Fibroblast of lung (primary cell): Measurements from ENCODE around the gene IGSF21. TPM values are rescaled to one million over a fixed set of nuclear protein-coding genes. Genes with fewer than 3 reads are reported as not detected.

Source experiments
- DNase-seq, 2 donors: peaks; one replicate each; pipeline versions ENCODE4 v3.0.0 to v3.0.0-alpha.2; 2010; ENCODE audit warnings: low read depth in 2 of 2
- H2AFZ ChIP-seq: 2 replicates; pipeline ENCODE4 v1.5.1; 2012; ENCODE audit warnings: low read length, control low read depth, inconsistent platforms
- H3K27ac ChIP-seq: 2 replicates; pipeline ENCODE4 v1.5.1; 2011; ENCODE audit warnings: low read length, control low read depth; ENCODE audit not compliant: insufficient read depth
- H3K27me3 ChIP-seq: 2 replicates; pipeline ENCODE4 v1.5.1; 2011; ENCODE audit warnings: mild to moderate bottlenecking, low read length; ENCODE audit not compliant: control insufficient read depth, insufficient read depth
- H3K36me3 ChIP-seq: 2 replicates; pipeline ENCODE4 v1.5.1; 2011; ENCODE audit warnings: low read length; ENCODE audit not compliant: control insufficient read depth, insufficient read depth
- H3K4me1 ChIP-seq: 2 replicates; pipeline ENCODE4 v1.5.1; 2011; ENCODE audit warnings: low read length; ENCODE audit not compliant: control insufficient read depth, insufficient read depth; ENCODE audit errors: extremely low read depth
- H3K4me2 ChIP-seq: 2 replicates; pipeline ENCODE4 v1.5.1; 2011; ENCODE audit warnings: low read length, control low read depth; ENCODE audit not compliant: insufficient read depth; ENCODE audit errors: extremely low read depth
- H3K4me3 ChIP-seq, 4 experiments: fragments of 200-600 bp in 1 of 4; sonication (generic) in 1 of 4; replicated peaks in 1 of 4; 2 replicates each; pipeline ENCODE4 v1.5.1; 2011 to 2016; ENCODE audit warnings: low read length in 4 of 4, low read depth in 3 of 4, mild to moderate bottlenecking in 3 of 4, control low read depth in 2 of 4, inconsistent platforms in 1 of 4, mixed read lengths in 1 of 4; ENCODE audit not compliant: insufficient read depth in 1 of 4; ENCODE audit errors: control extremely low read depth in 1 of 4
- H3K79me2 ChIP-seq: 2 replicates; pipeline ENCODE4 v1.5.1; 2012; ENCODE audit warnings: mild to moderate bottlenecking, low read length, inconsistent platforms; ENCODE audit not compliant: control insufficient read depth, insufficient read depth
- H3K9ac ChIP-seq: 2 replicates; pipeline ENCODE4 v1.5.1; 2011; ENCODE audit warnings: mild to moderate bottlenecking, low read length, control low read depth; ENCODE audit not compliant: insufficient read depth
- H3K9me3 ChIP-seq: 2 replicates; pipeline ENCODE4 v1.5.1; 2012; ENCODE audit warnings: low read depth, low read length; ENCODE audit not compliant: control insufficient read depth, insufficient read depth
- H4K20me1 ChIP-seq: 2 replicates; pipeline ENCODE4 v1.5.1; 2011; ENCODE audit warnings: low read length; ENCODE audit not compliant: control insufficient read depth, insufficient read depth; ENCODE audit errors: extremely low read depth
- EZH2 ChIP-seq: IDR thresholded peaks from 2 replicates; pipeline ENCODE4 v1.5.1; 2012; ENCODE audit warnings: low read length, control low read depth, mild to moderate bottlenecking; ENCODE audit errors: missing control alignments
- polyA plus RNA-seq, 2 donors: library from polyadenylated mRNA; depleted of rRNA in 1 of 2; stranded (reverse) in 1 of 2; unstranded in 1 of 2; fragments of >200 nt; gene quantifications; 2 replicates each; pipeline ENCODE4 v1.2.1, GENCODE V29; 2011 to 2012; ENCODE audit warnings: missing spikeins in 1 of 2
- total RNA-seq: library from RNA; depleted of rRNA; stranded (reverse); fragments of >200 nt; gene quantifications from 2 replicates; pipeline ENCODE4 v1.2.1, GENCODE V29; 2014
- TF ChIP-seq, protein P1 (sequence below), 2 donors: IDR thresholded peaks in 1 of 2; conservative IDR thresholded peaks in 1 of 2; 1 replicate in 1 of 2; 2 replicates in 1 of 2; pipeline ENCODE4 v1.5.1; 2011 to 2012; ENCODE audit warnings: low read length in 2 of 2, control low read depth in 1 of 2, inconsistent platforms in 1 of 2, low read depth in 1 of 2, mild to moderate bottlenecking in 1 of 2

The IGSF21 gene
- total and polyA plus RNA-seq, 2 donors (not counting 1 experiment from before 2014, with no cell fraction given), result not detected

DNA sequence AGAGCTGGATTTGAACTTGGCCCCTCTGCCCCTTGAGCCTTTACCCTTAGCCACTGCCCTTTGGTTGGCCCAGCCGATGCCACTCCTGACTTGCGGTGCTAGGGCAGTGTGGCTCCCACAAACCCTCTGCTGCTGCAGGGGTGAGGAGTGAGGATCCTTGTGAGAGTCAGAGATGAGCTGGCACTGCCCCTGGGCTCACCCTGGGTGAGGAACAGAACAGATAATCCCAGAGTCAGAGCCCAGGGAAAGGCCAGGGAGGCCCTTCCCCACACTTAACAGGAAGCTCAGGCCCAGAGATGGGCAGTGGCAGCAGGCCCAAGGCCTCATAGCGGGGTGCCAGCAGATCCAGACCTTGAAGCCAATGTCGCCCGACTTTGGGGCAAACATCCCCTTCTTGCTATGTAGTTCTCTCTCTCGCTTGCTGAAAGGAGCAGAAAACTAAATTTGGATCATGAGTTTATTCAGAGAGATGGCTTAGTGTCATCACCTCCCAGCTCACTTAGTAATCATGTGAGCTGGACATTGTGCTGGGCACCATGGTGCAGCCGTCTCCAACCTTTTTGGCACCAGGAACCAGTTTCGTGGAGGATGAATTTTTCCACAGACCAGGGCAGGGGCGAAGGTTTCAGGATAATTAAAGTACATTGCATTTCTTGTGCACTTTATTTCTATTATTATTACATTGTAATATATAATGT lies 81.4 kb downstream of the IGSF21 start:
- Histone ChIP-seq H3K79me2 (no peaks in the 10 kb centered on the region), H3K9me3 (no peaks in the 10 kb centered on the region), H3K27ac (no peak overlapping the region), H3K27me3 (no peaks in the 10 kb centered on the region), H3K4me3 (no peak overlapping the region), H3K9ac (no peak overlapping the region), H4K20me1 (no peaks in the 10 kb centered on the region), H2AFZ (no peak overlapping the region), H3K4me1 (no peaks in the 10 kb centered on the region), H3K36me3 (no peaks in the 10 kb centered on the region), H3K4me2 (no peak overlapping the region)
- no peak for TF ChIP-seq EZH2
- TF ChIP-seq, protein P1, sequence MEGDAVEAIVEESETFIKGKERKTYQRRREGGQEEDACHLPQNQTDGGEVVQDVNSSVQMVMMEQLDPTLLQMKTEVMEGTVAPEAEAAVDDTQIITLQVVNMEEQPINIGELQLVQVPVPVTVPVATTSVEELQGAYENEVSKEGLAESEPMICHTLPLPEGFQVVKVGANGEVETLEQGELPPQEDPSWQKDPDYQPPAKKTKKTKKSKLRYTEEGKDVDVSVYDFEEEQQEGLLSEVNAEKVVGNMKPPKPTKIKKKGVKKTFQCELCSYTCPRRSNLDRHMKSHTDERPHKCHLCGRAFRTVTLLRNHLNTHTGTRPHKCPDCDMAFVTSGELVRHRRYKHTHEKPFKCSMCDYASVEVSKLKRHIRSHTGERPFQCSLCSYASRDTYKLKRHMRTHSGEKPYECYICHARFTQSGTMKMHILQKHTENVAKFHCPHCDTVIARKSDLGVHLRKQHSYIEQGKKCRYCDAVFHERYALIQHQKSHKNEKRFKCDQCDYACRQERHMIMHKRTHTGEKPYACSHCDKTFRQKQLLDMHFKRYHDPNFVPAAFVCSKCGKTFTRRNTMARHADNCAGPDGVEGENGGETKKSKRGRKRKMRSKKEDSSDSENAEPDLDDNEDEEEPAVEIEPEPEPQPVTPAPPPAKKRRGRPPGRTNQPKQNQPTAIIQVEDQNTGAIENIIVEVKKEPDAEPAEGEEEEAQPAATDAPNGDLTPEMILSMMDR (conservative IDR thresholded peaks at IDR 0.05 in 1 of 2, IDR thresholded peaks at IDR 0.05 in 1 of 2; ENCODE audit: low read depth in 1 of 2, low read length in 2 of 2), result no peak
- DNase-seq, result no peak

DNA sequence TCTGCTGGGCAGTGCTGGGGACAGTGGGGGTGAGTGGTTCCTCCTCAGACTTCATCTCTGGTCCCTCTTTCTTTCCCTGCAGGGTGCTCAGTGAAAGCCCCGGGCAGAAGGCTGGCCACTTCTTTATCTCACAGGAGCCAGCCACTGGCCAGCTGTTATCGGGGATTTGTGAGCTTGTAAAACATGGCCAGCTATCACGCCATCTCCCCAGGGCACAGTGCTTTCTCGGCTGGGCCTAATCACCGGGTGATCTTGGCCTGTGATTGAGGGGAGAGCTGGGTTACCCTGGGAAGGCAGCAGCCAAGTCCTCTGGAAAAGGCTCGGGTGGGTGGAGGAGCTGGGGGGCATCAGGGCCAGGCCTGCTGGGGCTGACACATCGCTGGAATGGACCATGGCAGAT lies 83.0 kb downstream of the IGSF21 start:
- Histone ChIP-seq H3K4me3 (no peak overlapping the region), H3K27me3 (no peaks in the 10 kb centered on the region), H3K79me2 (no peaks in the 10 kb centered on the region), H3K9me3 (no peaks in the 10 kb centered on the region), H2AFZ (no peak overlapping the region), H3K4me1 (no peaks in the 10 kb centered on the region), H3K9ac (no peak overlapping the region), H3K27ac (no peak overlapping the region), H4K20me1 (no peaks in the 10 kb centered on the region), H3K4me2 (no peak overlapping the region), H3K36me3 (no peaks in the 10 kb centered on the region)
- DNase-seq, result no peak
- TF ChIP-seq, protein P1 (conservative IDR thresholded peaks at IDR 0.05 in 1 of 2, IDR thresholded peaks at IDR 0.05 in 1 of 2; ENCODE audit: low read depth in 1 of 2, low read length in 2 of 2), result no peak
- TF ChIP-seq EZH2, result no peak

DNA sequence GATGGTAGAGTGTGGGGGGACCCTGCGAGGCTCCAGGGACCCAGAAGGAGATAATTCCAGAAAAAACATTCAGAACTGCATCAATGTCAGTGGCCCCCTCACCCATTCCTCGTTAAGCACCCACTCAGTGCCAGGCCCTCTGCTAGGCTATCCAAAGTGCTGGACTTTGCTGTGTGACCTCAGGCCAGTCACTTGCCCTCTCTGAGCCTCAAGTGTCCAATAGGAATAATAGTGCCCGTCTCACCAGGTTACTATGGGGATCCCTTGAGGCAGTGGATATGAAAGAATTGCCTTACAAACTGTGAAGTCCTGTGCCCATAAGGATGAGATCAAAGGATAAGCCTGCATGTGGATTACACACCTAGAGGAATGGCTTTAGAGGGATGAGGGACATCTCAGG lies 83.4 kb downstream of the IGSF21 start:
- no peak overlapping the region for H3K4me2 ChIP-seq
- H3K4me3 ChIP-seq, result no peak overlapping the region
- no peaks in the 10 kb centered on the region for H3K79me2 ChIP-seq
- no peak overlapping the region for H2AFZ ChIP-seq
- H4K20me1 ChIP-seq, result no peaks in the 10 kb centered on the region
- H3K9ac ChIP-seq, result no peak overlapping the region
- TF ChIP-seq EZH2, result no peak
- TF ChIP-seq, protein P1 (conservative IDR thresholded peaks at IDR 0.05 in 1 of 2, IDR thresholded peaks at IDR 0.05 in 1 of 2; ENCODE audit: low read depth in 1 of 2, low read length in 2 of 2), result no peak
- H3K27ac ChIP-seq, result no peak overlapping the region
- DNase-seq, result no peak
- H3K9me3 ChIP-seq, result no peaks in the 10 kb centered on the region
- no peaks in the 10 kb centered on the region for H3K36me3 ChIP-seq
- H3K27me3 ChIP-seq, result no peaks in the 10 kb centered on the region
- H3K4me1 ChIP-seq, result no peaks in the 10 kb centered on the region
